Mucosa of descending colon (tissue), 3 donors: ENCODE data around the gene TRPM8. TPM values are rescaled to one million over a fixed set of nuclear protein-coding genes. Genes with fewer than 3 reads are reported as not detected.

Experiments used
- ATAC-seq: fragments of 200-7000 bp; cut with Tn5 transposase; one replicate; pipeline ENCODE4 v1.9.1; 2020; ENCODE audit warnings: mild to moderate bottlenecking, moderate library complexity
- DNase-seq, 3 donors: peaks; one replicate each; pipeline ENCODE4 v3.0.0-alpha.2; 2020
- H3K36me3 ChIP-seq: fragments of 200-600 bp; one replicate; pipeline ENCODE4 v1.8.0; 2021; ENCODE audit warnings: low read depth, mild to moderate bottlenecking
- H3K4me1 ChIP-seq: fragments of 200-600 bp; one replicate; pipeline ENCODE4 v1.8.0; 2021; ENCODE audit warnings: low read depth, mild to moderate bottlenecking
- H3K4me3 ChIP-seq: fragments of 200-600 bp; one replicate; pipeline ENCODE4 v1.8.0; 2021; ENCODE audit warnings: mild to moderate bottlenecking
- H3K9me3 ChIP-seq: fragments of 200-600 bp; one replicate; pipeline ENCODE4 v1.8.0; 2021; ENCODE audit warnings: mild to moderate bottlenecking
- intact Hi-C, 2 donors: fragments of 100-400 bp; cut with DNase I in 1 of 2; cut with micrococcal nuclease in 1 of 2; formaldehyde crosslinking; loops; one replicate each; pipeline versions ENCODE4 v1.11.0 to v1.11.1; 2022; cut with DNase I, micrococcal nuclease
- total RNA-seq, 3 donors: library from RNA; stranded (reverse); fragmentation: NEBNext Ultra II Directional in 2 of 3; extraction: Animal tissue kit (Norgen Biotek cat#: 25700) in 2 of 3; gene quantifications; one replicate each; pipeline versions ENCODE4 v1.2.1 to v1.2.4, GENCODE V29; 2021 to 2023
- TF ChIP-seq, protein P1 (sequence below): fragments of 200-600 bp; IDR thresholded peaks from one replicate; pipeline ENCODE4 v1.8.0; 2022; ENCODE audit warnings: antibody characterized with exemption, mild to moderate bottlenecking
- donor health status: DM: no; HTN: no; CAD: no; lungs with moderate emphysema.
- donor health status: DM: no; HTN: no; CAD: no.
- donor health status: DM: no; HTN: yes; CAD: no.

TRPM8 gene
- total RNA-seq, 3 donors from 2014 or later = not detected

DNA sequence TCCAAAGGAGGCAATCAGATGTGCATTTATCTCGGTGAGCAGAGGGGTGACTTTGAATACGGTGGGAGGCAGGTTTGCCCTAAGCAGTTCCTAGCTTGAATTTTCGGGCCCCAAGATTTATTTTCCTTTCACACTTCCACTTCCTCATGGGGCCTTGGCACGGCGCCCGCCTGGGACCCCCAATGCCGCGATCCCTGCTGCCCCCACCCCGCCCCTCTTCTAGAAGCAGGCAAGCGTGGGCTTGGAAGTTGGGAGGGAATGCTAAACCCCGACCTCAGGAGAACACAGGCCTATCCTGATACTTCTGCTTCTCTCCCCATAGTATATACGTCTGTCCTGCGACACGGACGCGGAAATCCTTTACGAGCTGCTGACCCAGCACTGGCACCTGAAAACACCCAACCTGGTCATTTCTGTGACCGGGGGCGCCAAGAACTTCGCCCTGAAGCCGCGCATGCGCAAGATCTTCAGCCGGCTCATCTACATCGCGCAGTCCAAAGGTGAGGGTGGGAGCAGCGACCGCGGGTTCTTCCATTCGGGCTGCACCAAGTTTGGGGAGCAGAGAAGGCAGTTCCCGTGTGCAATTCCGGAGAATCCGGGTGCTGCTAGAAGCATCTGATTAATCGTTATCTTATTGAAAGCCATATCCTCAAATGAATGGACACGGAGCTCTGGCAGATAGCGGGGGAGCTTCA lies 21.6 kb downstream of the TRPM8 start:
- Histone ChIP-seq H3K4me3 (no peak overlapping the region), H3K36me3 (no peaks in the 10 kb centered on the region), H3K9me3 (no peaks in the 10 kb centered on the region), H3K4me1 (no peaks in the 10 kb centered on the region)
- peak in 2 of 3 donors; percentile 16 to 39 for DNase-seq
- intact Hi-C loops = no loop called here
- no peak for ATAC-seq
- TF ChIP-seq, protein P1, sequence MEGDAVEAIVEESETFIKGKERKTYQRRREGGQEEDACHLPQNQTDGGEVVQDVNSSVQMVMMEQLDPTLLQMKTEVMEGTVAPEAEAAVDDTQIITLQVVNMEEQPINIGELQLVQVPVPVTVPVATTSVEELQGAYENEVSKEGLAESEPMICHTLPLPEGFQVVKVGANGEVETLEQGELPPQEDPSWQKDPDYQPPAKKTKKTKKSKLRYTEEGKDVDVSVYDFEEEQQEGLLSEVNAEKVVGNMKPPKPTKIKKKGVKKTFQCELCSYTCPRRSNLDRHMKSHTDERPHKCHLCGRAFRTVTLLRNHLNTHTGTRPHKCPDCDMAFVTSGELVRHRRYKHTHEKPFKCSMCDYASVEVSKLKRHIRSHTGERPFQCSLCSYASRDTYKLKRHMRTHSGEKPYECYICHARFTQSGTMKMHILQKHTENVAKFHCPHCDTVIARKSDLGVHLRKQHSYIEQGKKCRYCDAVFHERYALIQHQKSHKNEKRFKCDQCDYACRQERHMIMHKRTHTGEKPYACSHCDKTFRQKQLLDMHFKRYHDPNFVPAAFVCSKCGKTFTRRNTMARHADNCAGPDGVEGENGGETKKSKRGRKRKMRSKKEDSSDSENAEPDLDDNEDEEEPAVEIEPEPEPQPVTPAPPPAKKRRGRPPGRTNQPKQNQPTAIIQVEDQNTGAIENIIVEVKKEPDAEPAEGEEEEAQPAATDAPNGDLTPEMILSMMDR = no peak

DNA sequence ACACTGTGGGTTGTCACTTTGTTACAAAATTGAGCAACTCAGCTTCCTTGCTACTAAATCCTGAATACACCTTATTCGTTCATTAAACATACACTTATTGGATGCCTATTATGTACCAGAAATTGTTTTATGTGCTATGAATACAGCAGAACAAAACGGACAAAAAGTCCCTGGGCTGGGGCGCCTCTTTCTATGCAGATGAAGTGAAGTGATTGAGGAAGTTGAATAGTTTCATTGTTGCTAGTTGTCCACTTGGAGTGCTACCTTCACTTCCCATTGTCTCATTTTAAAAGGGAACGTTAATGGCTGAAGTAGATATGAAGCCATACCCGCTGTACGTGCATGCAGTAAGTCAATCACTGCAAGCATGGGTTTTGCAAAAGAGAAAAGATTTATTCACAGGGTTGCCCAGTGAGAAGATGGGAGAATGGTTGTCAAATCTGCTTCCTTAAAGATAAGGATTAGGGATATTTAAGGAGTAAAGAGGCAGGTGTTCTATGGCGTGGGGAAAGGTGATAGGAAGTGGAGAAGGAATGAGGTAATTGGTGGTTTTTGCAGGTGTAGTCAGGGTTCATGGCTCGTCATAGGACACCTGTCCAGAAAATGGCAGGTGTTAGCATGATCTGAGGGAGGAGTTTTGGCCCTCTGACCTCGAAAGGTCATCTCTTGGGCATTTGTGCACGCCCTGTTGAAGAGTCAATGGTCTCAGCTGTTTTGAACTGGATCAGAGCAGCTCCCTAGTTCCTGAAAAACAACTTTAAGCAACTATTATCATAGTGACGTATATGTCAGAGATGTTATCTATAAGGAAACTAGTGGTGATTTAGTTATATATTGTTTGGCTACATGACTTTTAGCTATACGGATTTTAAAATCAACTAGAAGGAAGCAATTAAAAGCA lies 23.5 kb downstream of the TRPM8 start:
- peak; percentile 88 for ATAC-seq
- Histone ChIP-seq H3K4me1 (no peaks in the 10 kb centered on the region), H3K36me3 (no peaks in the 10 kb centered on the region), H3K9me3 (no peaks in the 10 kb centered on the region), H3K4me3 (no peak overlapping the region)
- DNase-seq = no peak
- intact Hi-C loops = no loop called here
- TF ChIP-seq, protein P1 = no peak

DNA sequence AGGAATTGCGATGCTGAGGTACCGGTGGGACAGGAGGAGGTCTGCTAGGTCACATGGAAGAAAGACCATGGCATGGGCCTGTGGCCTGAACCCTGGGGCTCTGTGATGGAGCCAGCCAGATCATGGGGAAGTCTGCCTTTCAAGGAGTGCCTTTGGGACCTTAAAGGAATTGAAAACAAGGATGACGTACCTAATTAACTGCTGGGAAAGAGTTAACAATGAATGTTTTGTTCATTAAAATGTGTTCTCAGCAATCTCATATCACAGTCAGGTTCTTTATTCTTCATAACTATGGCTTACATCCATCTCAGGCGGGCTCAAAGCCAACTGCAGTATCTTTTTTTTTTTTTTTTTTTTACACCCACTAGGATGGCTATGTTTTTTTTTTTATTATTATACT lies 25.6 kb downstream of the TRPM8 start:
- intact Hi-C loops = no loop called here
- DNase-seq (no peak), ATAC-seq (no peak)
- TF ChIP-seq, protein P1 = no peak
- no peaks in the 10 kb centered on the region for H3K36me3 ChIP-seq
- no peaks in the 10 kb centered on the region for H3K4me1 ChIP-seq
- no peak overlapping the region for H3K4me3 ChIP-seq
- no peaks in the 10 kb centered on the region for H3K9me3 ChIP-seq

DNA sequence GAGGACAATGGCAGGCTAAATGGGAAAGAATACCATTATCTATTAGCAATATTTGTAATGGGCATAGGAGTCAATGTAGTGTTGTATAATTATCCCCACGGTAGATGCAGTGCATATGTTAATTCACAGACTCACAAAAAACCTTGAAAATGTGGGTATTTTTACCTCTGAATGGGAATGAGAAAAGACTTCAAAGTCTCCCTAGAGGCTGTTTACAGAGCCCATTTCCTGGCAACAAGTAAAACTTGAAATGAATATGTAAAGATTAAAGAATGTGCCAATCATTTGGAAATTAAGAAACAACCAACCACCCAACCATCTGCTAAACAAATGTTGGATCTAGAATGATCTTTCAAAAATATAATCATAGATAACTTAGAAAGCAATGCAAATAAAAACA lies 27.1 kb downstream of the TRPM8 start:
- no peak for DNase-seq
- Histone ChIP-seq H3K4me3 (no peak overlapping the region), H3K4me1 (no peaks in the 10 kb centered on the region), H3K9me3 (no peaks in the 10 kb centered on the region), H3K36me3 (no peaks in the 10 kb centered on the region)
- intact Hi-C loops = no loop called here
- TF ChIP-seq, protein P1 = no peak
- no peak for ATAC-seq

DNA sequence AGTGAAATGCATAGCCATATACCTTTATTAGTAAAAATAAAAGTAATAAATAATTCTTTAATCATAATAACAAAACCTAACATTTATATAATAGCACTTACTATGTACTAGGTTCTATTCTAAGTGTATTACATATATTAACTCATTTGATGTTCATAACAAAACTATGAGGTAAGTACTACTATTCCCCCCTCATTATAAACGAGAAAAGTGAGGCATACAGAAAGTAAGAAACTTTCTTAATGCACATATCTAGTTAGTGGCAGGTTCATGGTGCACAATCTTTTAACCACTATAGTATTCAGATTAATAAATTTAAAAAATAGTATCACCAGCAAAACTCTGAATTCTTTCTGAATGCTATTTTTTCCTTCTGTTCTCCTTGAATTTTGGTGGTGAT lies 27.5 kb downstream of the TRPM8 start:
- no peaks in the 10 kb centered on the region for H3K36me3 ChIP-seq
- no peak overlapping the region for H3K4me3 ChIP-seq
- H3K9me3 ChIP-seq = no peaks in the 10 kb centered on the region
- intact Hi-C loops = no loop called here
- ATAC-seq = no peak
- H3K4me1 ChIP-seq = no peaks in the 10 kb centered on the region
- DNase-seq = no peak
- TF ChIP-seq, protein P1 = no peak
